Kidney (tissue), 14 donors: ENCODE data around the gene NPW. TPM values are rescaled to one million over a fixed set of nuclear protein-coding genes. Genes with fewer than 3 reads are reported as not detected.

Experiments
- DNase-seq, 5 donors: peaks; one replicate each; pipeline ENCODE4 v3.0.0-alpha.2; 2013 to 2020
- FAIRE-seq: peaks from 2 replicates; lab custom pipeline; 2012; peaks lifted over from hg19 to GRCh38; lab: Jason Lieb, UNC
- H3K27ac ChIP-seq, 2 donors: one replicate each; pipeline ENCODE4 v1.7.0; 2013; ENCODE audit warnings: low read depth in 2 of 2, low read length in 2 of 2, inconsistent platforms in 1 of 2
- H3K27me3 ChIP-seq: one replicate; pipeline ENCODE4 v1.7.1; 2013; ENCODE audit warnings: low read length, inconsistent platforms; ENCODE audit not compliant: control insufficient read depth, insufficient read depth
- H3K36me3 ChIP-seq, 3 donors: one replicate each; pipeline versions ENCODE4 v1.7.0 to v1.7.1; 2013; ENCODE audit warnings: low read length in 3 of 3, control low read depth in 1 of 3, inconsistent platforms in 1 of 3; ENCODE audit not compliant: insufficient read depth in 3 of 3, control insufficient read depth in 2 of 3
- H3K4me1 ChIP-seq, 3 donors: one replicate each; pipeline versions ENCODE4 v1.7.0 to v1.7.1; 2013; ENCODE audit warnings: low read length in 3 of 3, inconsistent platforms in 1 of 3, low read depth in 1 of 3; ENCODE audit not compliant: control insufficient read depth in 2 of 3, insufficient read depth in 2 of 3
- H3K4me3 ChIP-seq, 3 donors: one replicate each; pipeline versions ENCODE4 v1.7.0 to v1.8.1; 2013; ENCODE audit warnings: low read length in 3 of 3, control low read depth in 1 of 3, inconsistent platforms in 1 of 3
- H3K9ac ChIP-seq, 3 donors: one replicate each; pipeline versions ENCODE4 v1.7.0 to v1.7.1; 2013; ENCODE audit warnings: low read length in 3 of 3, control low read depth in 1 of 3, inconsistent platforms in 1 of 3
- H3K9me3 ChIP-seq, 3 donors: one replicate each; pipeline versions ENCODE4 v1.7.0 to v1.7.1; 2013; ENCODE audit warnings: low read length in 3 of 3, control low read depth in 1 of 3, inconsistent platforms in 1 of 3; ENCODE audit not compliant: control insufficient read depth in 2 of 3, insufficient read depth in 1 of 3
- CTCF ChIP-seq: IDR thresholded peaks from 3 replicates; pipeline ENCODE4 v1.5.1; 2012; ENCODE audit warnings: mild to moderate bottlenecking, moderate library complexity, borderline replicate concordance; ENCODE audit not compliant: insufficient read depth; ENCODE audit errors: extremely low read depth
- intact Hi-C: fragments of 100-400 bp; cut with DNase I; formaldehyde crosslinking; loops from one replicate; pipeline ENCODE4 v1.11.1; 2022
- polyA plus RNA-seq: library from polyadenylated mRNA; stranded (reverse); fragments of 350-450 nt; fragmentation: Illumina TruSeq; extraction: RNeasy Lipid Tissue Mini Kit (QIAGEN cat#74804); gene quantifications from one replicate; pipeline ENCODE4 v1.2.3, GENCODE V29; 2014; ENCODE audit warnings: low read depth, low replicate concordance; ENCODE audit not compliant: insufficient read depth
- total RNA-seq: library from RNA; stranded (reverse); fragmentation: NEBNext Ultra II Directional; extraction: Animal tissue kit (Norgen Biotek cat#: 25700); gene quantifications from one replicate; pipeline ENCODE4 v1.2.1, GENCODE V29; 2021
- donor health status: control.
- donor health status: control.
- donor health status: control.
- donor health status: control.
- donor health status: control.
- donor health status: DM: yes; HTN: yes; CAD: no.
- donor health status: Normal renal cell carcinoma (clear cell type).

The NPW gene
- total and polyA plus RNA-seq, 2 donors from 2014 or later: not detected

DNA sequence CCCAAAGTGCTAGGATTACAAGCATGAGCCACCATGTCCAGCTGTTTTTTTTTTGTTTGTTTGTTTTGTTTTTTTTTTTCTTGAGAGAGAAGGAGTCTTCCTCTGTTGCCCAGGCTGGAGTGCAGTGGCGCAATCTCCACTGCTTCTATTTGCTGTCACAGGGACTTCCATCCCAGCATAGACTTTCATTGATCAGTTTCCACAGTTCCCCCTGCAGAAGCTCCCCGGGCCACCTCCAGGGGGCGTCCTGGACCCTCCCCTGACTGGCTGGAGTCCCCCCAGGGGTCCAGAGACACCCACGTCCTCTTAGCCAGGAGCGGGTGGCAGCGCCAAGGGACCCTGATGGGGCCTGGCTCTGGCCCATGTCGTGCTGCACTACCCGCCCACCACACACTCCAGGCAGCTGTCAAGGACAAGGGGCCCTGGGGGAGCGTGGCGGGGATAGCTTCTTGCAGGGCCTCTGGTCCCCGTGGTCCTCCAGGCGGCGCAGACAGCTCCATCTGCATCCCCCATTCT, 3.1 kb upstream of the NPW start:
- Histone ChIP-seq H3K9me3 (no peaks in the 10 kb centered on the region), H3K4me1 (peaks cover 0 to 4% (median 0%) of the 10 kb centered on the region in 3 donors), H3K4me3 (no peak overlapping the region), H3K27ac (no peak overlapping the region), H3K36me3 (no peaks in the 10 kb centered on the region), H3K9ac (no peak overlapping the region), H3K27me3 (no peaks in the 10 kb centered on the region)
- FAIRE-seq: no peak
- intact Hi-C loops: no loop called here
- TF ChIP-seq CTCF: no peak
- DNase-seq: peak in 1 of 5 donors; percentile 62

DNA sequence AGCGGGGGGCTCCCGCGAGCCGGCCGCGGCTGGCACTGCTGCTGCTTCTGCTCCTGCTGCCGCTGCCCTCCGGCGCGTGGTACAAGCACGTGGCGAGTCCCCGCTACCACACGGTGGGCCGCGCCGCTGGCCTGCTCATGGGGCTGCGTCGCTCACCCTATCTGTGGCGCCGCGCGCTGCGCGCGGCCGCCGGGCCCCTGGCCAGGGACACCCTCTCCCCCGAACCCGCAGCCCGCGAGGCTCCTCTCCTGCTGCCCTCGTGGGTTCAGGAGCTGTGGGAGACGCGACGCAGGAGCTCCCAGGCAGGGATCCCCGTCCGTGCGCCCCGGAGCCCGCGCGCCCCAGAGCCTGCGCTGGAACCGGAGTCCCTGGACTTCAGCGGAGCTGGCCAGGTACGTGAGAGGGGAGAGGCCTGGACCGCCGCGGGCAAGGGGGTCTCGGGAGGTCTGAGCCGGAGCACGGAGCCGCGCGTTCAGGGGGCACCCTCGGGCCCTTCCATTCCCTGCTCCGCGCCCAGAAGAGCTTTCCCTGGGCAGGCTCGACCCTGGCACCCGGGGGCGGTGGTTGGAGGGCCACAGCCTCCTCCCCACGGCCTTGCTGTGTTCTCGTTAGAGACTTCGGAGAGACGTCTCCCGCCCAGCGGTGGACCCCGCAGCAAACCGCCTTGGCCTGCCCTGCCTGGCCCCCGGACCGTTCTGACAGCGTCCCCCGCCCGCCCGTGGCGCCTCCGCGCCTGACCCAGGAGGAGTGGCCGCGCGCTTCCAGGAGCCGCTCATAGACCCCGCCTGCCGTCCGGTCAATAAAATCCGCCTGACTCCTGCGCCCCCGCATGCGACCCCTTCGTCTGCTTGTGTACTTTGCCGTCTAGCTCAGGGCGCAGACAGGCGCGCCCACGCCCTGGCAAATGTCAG, 591 bp downstream of the NPW start:
- TF ChIP-seq CTCF: no peak
- Histone ChIP-seq H3K4me3 (no peak overlapping the region), H3K9me3 (no peaks in the 10 kb centered on the region), H3K27me3 (no peaks in the 10 kb centered on the region), H3K4me1 (peaks cover 0 to 22% (median 0%) of the 10 kb centered on the region in 3 donors), H3K27ac (no peak overlapping the region), H3K9ac (no peak overlapping the region), H3K36me3 (no peaks in the 10 kb centered on the region)
- intact Hi-C loops: loop anchor here (10.0 kb wide), 1 partner anchor 125 kb away; the partner anchor contains the start of gene RAB26
- peak; percentile 73 to 87 (median 84) for DNase-seq
- FAIRE-seq: no peak

DNA sequence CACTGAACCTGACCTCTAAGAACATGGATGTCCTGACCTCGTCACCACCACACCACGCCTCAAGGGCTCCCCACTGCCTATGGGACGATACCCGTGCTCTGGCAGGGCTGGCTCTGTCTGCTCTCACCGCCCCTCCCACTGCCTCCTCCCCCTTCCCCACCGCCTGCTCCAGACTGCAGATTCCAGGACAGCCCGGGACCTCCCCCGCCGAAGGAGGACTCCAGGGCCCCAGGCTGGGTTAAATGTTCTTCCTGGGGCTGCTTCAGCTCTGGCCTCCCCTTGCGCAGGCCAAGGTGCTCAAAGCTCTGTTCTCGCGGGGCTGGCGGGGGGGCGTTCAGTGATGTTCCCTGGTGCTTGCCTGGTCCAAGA, 3.1 kb downstream of the NPW start:
- intact Hi-C loops: loop anchor here (10.0 kb wide), 1 partner anchor 122 kb away; the partner anchor contains the start of gene RAB26
- no peaks in the 10 kb centered on the region for H3K36me3 ChIP-seq
- H3K4me1 ChIP-seq: peaks cover 0 to 37% (median 0%) of the 10 kb centered on the region in 3 donors
- TF ChIP-seq CTCF: no peak
- H3K27me3 ChIP-seq: no peaks in the 10 kb centered on the region
- DNase-seq (peak; percentile 77 to 91 (median 81)), FAIRE-seq (no peak)
- peak overlapping the region in 2 of 3 donors; percentile 16 to 37 for H3K4me3 ChIP-seq
- H3K9me3 ChIP-seq: no peaks in the 10 kb centered on the region
- no peak overlapping the region for H3K27ac ChIP-seq
- no peak overlapping the region for H3K9ac ChIP-seq
